ENCODE measurements around the gene KRCC1.

Gene KRCC1

DNA sequence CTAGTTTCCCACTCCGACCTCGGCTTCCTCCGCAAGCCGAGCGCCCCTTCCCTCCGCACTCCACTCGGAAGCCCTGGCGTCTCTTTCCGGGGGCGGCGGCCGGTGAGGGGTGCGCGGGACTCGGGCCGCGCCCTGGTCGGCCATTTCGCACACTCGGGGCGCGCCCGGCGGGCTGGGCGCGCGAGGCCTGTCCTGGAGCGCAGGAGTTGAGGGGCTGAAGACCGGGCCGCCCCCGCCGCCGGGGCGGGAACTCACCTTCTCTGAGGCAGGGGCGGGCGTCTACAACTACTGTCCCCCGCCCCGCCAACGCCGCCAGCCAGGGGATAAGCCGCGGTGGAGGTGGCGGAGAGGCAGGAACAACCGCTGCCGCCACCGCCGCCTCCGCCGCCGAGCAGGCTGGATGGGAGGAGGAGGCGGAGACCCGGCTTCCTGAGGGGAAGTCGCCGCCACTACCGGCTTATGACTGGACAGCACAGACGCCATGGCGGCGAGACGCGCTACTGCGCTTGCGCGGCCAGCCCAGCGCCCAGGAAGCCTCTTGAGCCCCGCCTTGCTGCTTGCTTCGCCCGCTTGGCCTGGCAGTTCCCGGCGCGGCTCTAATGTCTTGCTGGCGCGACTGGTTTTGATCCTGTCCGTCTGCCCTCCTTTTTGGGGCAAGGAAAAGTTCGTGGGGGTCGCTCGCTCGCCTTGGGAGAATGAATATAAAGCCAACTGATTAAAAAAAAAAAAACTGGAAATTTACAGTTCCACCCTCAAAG lies at the start of gene KRCC1:
KRCC1 (minus strand) TSS at position 413 of the 758 bp plus-strand sequence. CDS start 27,220 bp downstream, outside the sequence.
- peak; percentile 80 to 89 (median 87) for DNase-seq (ENCODE audit: low read depth in 3 of 3)

DNA sequence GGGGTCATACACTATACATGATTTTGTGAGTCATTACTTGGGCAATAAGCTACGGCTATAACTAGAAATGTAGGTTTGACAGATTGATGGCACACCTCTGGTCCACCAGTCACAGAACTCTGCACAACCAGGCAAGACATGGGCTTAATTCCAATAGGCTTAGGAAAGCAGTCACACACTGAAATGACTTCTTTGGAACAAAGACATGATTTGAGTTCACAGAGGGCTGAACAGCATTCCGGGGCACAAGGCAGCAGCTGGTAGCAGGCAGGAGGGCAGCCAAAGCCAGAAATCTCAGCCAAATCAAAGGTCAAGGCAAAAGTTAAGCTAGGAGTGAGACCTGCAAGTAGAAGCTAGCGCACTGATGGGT lies 44.9 kb upstream of the KRCC1 start:
- DNase-seq (ENCODE audit: low read depth in 3 of 3) = no peak

DNA sequence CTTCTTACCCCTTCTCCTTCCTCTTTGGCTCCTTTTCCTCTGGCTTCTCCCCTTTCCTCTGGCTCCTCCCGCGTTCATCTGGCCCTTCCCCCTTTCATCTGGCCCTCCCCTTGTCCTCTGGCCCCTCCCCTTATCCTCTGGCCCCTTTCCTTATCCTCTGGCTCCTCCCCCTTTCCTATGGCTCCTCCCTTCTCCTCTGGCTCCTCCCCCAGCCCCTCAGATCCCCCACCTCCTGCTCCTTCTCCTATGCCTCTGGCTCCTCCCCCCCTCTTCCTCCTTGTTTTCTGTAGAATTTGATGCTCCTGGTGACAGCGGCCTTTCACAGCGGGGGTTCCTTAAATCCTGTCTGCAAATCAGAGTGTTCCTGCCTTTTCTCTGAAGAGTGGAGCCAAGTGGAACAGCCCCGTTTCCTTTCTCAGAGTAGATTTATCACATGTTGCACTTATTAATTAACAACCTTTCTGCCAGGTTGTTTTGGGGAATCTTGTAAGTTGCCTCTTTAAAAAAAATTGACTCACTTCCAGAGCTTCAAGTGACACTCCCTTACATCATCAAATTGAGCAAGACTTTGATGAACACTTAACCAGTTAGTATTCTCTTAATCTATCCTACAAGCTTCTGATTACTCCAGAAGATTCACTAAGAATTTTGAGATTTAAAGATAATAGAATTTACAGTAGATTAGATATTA lies 44.4 kb upstream of the KRCC1 start:
- no peak for DNase-seq (ENCODE audit: low read depth in 3 of 3)

DNA sequence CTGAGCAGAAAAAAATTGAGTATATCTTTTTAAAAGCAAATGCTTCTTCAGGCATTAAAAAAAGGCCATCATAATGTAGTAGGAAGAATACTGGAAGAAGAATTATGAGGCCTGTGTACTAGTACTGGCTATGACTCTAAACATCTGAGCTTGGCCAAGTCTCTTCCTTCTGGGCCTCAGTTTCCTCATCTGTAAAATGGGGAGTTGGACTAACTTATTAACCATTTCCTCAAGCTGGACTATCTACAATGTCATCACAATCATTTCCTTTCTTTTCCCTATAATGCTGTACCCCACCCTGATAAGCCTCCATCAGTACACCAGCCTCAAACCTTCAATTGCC lies 42.9 kb upstream of the KRCC1 start:
- DNase-seq (ENCODE audit: low read depth in 3 of 3) = no peak

DNA sequence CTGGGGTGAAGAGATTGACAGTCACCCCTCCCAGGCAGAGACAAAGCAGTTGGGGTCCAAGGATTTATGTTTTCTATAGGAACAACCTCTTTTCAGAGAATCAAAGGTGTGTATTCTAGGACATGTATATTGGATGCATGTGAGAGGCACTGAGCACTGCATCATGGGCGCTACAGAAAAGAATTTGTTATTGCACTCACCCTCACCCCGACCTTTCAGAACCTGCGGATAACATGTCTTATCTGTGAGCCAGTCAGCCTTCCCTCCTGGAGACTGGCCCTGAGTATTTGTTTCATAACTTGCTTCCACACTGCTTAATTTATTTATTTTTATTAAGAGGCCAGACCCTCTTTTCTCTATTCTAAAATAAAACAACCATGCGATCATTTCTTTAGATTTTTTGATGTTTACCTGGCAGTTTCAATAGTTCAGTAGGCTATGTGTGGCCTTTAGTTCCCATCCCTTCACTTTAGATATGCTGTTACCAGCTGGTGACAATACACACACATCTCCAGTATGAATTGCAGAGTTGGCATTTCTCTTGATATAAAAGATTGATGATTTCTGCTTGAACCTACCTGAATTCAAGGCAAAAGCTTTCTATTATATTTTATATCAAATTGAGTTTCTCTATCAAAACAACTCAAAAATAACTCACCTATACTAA lies 42.4 kb upstream of the KRCC1 start:
- no peak for DNase-seq (ENCODE audit: low read depth in 3 of 3)

DNA sequence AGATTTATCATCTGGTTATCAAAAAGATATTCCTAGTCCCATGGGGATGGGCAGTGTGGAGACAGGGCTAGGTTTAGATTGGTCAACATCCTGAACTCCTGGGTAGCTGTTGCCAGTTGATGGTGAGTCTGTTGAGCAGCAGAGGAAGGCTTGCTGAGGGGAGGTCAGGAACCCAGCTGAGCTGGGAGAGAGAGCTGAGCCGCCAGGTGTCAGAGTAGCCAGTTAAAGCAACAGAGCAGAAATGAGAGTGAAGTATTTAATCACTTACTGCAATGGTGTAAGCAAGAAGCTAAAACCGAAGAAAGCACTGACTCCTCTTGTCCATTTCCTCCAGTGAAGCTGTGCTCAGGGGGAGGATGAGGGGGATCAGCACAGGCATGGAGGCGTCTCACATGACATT lies 41.6 kb upstream of the KRCC1 start:
- no peak for DNase-seq (ENCODE audit: low read depth in 3 of 3)

DNA sequence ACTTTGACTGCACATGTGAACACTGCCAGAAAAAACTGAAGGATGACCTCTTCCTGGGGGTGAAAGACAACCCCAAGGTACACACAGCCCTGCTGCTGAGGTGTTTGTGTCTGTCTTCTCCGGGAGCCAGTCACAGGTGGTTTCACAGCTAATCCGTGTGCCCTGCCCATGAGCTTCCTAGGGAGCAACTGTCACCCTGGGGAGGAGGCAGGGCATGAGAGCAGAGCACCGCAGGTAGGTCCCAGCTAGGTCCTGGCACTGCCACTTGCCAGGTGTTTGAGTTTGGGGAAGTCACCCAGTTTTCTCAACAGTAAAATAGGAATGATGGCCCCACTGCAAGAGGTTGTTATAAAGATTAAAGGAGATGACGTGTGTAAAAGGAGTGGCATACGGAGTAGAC lies 41.1 kb upstream of the KRCC1 start:
- DNase-seq (ENCODE audit: low read depth in 3 of 3) = no peak

DNA sequence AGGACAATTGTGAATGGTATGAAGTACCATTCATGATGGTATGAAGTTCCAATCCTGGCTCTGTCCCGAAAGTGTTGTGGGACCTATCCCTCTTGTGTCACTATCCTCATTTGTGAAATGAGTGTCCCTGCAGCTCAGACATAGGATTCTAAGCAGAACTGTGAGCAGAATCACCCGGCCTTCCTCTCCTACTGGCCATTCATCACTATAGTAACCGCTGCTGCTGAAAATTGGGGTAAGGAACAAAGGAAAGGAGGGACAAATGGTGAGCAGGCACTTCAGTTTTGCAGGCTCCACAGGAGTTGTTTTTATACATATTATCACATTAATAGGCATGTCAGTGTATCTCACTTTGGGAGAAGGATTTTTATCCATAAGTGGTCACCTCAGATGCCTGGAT lies 39.4 kb upstream of the KRCC1 start:
- DNase-seq (ENCODE audit: low read depth in 3 of 3) = no peak

DNA sequence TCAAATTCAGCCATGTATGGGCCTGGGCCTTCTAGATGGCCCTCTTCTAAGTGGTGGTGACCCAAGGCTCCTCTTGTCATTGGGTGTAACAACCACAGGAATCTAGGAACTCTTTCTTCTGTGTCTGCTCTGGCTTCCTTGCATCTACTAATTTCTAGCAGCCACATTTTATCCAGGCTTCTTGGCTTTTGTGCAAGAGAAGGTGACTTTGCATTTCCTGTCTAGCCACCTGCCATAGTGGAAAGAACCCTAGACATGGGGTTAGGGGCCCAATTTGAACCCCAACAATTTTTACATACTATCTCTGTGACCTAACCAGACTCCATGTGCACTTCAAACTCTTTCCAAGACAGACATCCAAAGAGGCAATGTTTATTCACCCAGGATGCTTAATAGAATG lies 37.2 kb upstream of the KRCC1 start:
- no peak for DNase-seq (ENCODE audit: low read depth in 3 of 3)

DNA sequence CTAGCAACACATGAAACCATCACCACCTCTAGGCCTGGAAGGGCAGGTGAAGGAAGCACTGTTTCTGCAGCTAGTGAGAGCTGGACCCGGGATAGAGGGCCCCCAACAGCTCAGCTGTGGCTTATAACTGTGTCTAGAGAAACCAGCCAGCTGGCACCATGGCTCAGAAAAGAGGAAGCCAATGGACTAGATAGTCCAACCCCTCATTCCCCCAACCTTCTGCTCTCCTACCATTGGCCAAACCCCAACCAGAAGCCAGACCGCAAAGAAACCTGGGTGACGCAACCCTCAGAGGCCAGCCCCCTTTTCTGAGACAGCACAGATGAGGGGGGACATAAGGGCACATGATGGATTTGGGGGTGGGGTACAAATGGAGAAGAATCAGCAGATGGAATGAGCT lies 36.4 kb upstream of the KRCC1 start:
- no peak for DNase-seq (ENCODE audit: low read depth in 3 of 3)

DNA sequence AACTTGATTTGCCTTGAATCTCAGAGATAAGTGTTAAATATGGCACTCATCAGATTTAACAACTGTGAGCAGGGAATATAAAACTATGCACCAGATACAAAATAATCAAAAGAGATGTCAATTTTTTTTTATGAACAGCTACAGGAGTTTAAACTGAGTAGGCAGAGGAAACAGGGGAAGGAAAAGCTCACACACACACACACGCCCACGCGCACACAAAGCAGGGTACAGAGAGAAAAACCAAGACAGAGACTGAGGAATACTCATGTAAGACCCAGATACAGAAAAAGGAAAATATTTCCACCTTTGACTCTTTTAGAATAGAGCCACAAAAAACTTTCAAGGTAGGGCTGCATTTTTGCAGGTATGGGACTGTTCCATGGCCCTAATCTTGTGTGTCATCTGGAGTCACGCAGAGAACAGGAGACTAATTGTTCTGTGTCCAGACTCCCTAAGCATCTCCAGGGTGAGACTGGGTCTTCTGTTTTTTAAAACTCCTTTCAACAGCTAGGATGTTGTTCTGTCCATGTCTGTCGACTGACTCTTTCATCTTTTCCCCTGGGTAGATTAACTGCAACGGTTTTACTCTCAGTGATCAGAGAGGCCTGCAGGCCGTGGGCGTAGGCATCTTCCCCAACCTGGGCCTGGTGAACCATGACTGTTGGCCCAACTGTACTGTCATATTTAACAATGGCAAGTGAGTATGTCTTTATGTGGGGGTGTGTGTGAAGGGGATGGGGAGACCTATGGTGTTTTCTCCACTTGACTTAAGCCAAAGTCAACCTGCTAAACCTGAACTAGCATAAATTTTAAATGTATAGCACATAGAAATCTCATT lies 35.1 kb upstream of the KRCC1 start:
- peak in 2 of 3 donors; percentile 11 to 30 for DNase-seq (ENCODE audit: low read depth in 3 of 3)

DNA sequence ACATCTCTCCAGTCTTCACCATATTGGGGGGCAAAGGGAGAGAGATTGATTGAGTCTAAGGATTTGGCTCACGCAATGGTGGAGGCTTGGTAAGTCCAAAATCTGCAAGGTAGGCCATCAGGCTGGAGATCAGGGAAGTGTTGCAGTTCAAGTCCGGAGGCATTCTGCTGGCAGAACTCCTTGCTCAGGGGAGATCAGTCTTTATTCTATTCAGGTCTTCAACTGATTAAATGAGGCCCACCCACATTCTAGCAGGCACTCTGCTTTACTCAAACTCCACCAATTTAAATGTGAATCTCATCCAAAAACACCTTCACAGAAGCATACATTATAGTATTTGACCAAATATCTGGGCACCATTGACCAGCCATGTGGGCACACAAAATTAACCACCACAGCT lies 33.4 kb upstream of the KRCC1 start:
- DNase-seq (ENCODE audit: low read depth in 3 of 3) = no peak

DNA sequence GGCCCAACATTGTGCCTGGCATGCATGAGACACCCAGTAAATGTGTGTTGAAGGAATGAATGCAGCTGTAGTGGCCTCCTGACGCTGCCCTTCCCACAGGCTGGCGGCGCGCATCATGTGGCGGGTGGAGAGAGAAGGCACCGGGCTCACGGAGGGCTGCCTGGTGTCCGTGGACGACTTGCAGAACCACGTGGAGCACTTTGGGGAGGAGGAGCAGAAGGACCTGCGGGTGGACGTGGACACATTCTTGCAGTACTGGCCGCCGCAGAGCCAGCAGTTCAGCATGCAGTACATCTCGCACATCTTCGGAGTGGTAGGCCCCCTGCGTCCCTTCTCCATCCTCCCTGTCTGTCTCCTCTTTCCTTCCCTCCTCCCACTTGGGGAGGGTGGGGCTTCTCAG lies 32.2 kb upstream of the KRCC1 start:
- no peak for DNase-seq (ENCODE audit: low read depth in 3 of 3)

DNA sequence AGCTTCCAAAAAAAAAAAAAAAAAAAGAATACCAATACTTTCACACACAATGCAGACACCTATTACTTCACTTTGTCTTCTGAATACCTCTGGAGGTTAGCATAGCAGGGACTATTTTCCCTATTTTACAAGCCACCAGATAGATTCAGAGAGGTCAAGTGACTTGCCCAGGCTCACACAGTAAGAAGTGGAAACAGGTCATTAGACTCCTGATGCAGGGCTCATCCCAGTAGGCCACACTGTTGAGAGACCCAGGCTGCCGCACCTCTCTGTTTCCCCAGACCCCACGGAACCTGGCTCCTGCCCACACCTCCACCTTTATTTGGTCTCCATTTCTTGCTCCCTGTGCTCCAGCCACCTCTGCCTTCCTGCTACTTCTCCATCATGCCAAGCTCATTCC lies 31.5 kb upstream of the KRCC1 start:
- DNase-seq (ENCODE audit: low read depth in 3 of 3) = no peak

DNA sequence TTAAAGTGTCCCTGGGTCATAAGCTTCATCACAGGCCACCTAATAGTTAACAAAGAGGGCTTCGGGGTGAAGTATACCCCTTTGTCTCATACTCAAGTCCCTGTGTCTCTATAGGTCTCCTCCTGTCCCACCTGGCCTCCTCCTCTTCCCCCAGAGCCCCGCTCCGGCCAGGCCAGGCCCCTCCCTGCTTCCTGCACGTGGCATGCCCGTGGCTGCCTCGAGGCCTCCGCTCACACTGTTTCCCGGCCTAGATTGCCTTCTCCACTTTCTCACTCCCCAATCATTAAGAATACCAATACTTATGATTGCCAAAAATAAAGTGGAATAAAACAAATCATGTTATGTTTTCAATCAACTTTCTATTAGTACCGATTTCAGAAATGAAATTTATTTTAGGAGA lies 30.8 kb upstream of the KRCC1 start:
- no peak for DNase-seq (ENCODE audit: low read depth in 3 of 3)

DNA sequence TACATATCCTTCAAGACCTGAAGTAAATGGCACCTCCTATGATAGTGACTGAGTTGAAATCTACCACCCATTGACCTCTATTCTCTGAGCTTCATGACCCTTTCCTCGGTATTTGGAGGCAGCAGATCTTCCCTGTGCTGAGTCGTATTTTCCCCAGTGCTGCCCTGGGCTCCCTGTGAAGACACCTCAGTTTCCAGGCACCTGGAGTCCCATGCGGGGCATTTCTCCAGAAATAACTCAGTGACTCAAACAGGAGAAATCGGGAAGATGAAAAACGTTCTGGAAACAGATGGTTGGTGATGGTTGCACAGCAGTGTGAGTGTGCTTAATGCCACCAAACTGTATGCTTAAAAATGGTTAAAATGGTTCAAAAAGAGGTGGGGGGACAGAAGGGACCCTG lies 30.0 kb upstream of the KRCC1 start:
- DNase-seq (ENCODE audit: low read depth in 3 of 3) = no peak

DNA sequence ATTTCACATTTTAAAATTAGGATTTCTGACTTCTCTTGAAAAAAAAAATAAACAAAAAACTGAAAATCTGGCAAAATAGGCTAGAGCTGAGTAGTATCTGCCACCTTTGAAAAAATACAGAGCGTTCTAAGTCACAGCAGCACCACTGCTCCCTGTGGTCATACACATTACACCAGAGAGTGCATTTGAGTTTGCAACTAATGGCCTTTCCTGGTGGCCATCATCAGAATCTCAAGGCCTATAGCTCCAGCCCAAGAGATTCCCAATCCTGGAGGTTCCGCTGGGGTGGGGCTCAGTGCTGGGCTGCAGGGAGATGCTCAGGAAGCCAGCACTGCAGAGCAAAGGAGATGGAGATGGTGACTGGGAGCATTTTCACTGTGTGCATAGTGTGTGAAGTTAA lies 29.5 kb upstream of the KRCC1 start:
- no peak for DNase-seq (ENCODE audit: low read depth in 3 of 3)

DNA sequence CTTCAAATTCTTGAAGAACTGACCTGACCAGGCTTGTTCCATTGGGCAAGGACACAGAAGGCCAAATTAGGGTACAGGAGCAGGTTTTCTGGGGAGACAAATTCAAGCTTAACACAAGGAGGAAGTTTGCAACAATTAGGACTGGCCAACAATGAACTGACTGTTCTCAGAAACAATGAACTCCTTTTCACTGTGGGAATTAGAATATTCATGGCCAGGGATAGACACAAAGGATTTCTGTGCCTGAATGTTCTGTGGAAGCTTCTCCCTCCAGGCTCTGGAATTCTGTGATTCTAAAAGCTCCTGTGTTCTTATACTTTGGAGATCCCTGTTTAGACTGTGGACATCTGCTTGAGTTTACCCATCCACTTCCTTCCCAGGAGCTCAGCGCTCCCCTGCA lies 27.2 kb upstream of the KRCC1 start:
- no peak for DNase-seq (ENCODE audit: low read depth in 3 of 3)

DNA sequence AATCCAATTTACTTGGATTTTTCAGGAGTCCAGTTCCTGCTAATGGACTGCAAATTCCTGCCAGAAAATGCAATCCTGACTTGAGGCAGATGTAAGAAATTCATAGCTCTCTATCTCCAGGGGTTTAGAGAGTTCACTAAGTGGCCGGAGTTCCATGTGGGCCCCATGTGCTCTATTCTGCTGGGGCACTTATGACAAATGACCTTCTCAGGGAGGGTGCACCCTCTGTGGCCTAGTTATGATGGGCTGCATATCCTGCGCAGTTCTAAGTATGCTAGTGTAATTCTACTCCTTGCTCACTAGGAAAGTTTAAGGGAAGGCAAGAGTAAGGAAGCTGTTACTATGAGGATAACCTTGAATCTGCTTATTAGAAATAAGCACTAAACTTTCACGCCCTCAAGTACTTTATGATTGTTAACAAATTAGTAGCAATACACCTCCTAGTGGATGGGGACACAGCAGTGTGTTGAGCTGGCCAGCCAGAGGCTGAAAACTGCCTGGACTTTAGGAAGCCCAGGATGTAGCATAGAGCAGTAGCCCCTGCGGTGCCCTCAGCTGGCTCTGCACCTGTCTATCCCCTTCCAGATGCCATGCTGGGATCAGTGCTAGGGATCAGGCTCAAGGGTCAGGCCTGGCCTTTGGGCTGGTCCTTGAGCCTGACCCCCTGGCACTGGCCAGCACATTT lies 26.5 kb upstream of the KRCC1 start:
- no peak for DNase-seq (ENCODE audit: low read depth in 3 of 3)

DNA sequence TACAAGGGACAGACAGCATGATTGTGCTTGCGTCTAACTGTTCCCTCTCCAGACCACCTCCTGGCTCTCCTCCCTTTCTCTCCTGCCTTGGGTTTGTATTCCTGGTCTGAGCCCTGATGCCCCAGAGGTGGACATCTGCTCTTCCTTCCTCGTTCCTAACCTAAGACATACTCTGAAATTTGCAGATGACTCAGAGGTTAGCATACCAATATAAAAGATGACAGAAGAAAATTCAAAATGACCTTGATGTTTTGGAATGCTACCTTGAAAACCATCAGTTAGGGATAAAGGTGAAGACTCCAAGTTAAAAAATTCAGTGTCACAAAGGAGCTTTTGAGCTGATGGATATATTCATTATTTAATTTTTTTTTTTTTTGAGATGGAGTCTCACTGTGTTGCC lies 25.0 kb upstream of the KRCC1 start:
- no peak for DNase-seq (ENCODE audit: low read depth in 3 of 3)

DNA sequence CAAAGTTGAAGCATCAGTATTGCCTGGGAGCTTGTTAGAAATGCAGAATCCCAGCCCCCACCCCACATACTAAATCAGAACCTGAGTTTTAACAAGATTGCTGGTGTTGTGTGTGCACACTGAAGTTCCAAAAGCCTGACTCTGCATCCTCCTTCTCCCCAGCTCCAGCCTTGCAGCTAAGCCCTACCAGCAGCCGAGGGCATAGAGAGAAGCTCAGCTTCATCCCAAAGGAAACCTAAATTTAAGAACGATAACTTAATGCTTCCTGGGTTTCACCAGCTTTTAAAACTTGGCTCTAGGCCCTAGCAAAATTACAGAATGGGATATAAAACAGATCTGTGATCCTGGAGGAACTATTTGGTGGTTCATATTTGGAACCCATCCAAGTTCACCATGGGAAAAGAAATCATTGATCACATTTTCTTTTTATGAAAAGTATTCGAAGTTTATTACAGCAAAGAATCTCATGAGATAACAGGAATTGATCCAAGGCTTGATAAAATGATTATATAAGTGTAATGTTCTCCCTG lies 23.1 kb upstream of the KRCC1 start:
- no peak for DNase-seq (ENCODE audit: low read depth in 3 of 3)

Data from stimulated activated CD4-positive, alpha-beta T cell treated with anti-CD3 and anti-CD28 coated beads, TNF-alpha, amount 100 ng/mL, for 48 hours (primary cell).